GM12878 (cell line): ENCODE results near the gene CORO7. TPM values are rescaled to one million over a fixed set of nuclear protein-coding genes. Genes with fewer than 3 reads are reported as not detected.

Experiments
- ATAC-seq: fragments of 200-7000 bp; cut with Tn5 transposase; 3 replicates; pipeline ENCODE4 v1.9.1; 2020; ENCODE audit warnings: mild to moderate bottlenecking, moderate library complexity
- BruUV-seq: library from RNA; stranded (reverse); fragments of 400-500 nt; replicated peaks from 2 replicates; lab custom pipeline; 2021; lab: Mats Ljungman, UMichigan
- CTCF ChIA-PET: fragments of 300-600 bp; sonication (Branson Sonifier 250); formaldehyde crosslinking; extraction: SDS; loops from one replicate; lab custom pipeline; 2021; ENCODE audit warnings: inconsistent platforms; lab: Yijun Ruan, JAX
- POLR2A ChIA-PET: fragments of 350-600 bp; formaldehyde crosslinking; extraction: SDS; loops from one replicate; lab custom pipeline; 2021; ENCODE audit warnings: inconsistent platforms; lab: Charles Lee
- RAD21 ChIA-PET: fragments of 300-600 bp; sonication (Branson Sonifier 250); formaldehyde crosslinking; loops from one replicate; lab custom pipeline; 2023; ENCODE audit warnings: antibody characterized with exemption; ENCODE audit not compliant: unreplicated experiment; lab: Charles Lee
- SMC1A ChIA-PET: fragments of 300-600 bp; sonication (Branson Sonifier 250); formaldehyde crosslinking; loops from one replicate; lab custom pipeline; 2023; ENCODE audit not compliant: unreplicated experiment, uncharacterized antibody; lab: Charles Lee
- DNase-seq: peaks from one replicate; pipeline ENCODE4 v3.0.0-alpha.2; 2011; ENCODE audit warnings: low read depth, low spot score
- FAIRE-seq: peaks from 3 replicates; lab custom pipeline; 2011; peaks lifted over from hg19 to GRCh38; lab: Jason Lieb, UNC
- H2AFZ ChIP-seq: 2 replicates; pipeline ENCODE4 v1.6.0; 2011; ENCODE audit warnings: low read depth, low read length, control low read depth; ENCODE audit not compliant: control insufficient read depth
- H3K27ac ChIP-seq: 2 replicates; pipeline ENCODE4 v1.5.1; 2011; ENCODE audit warnings: control low read depth; ENCODE audit not compliant: control insufficient read depth, insufficient read depth
- H3K27me3 ChIP-seq, 2 experiments: replicated peaks in 1 of 2; 2 replicates each; pipeline versions ENCODE4 v1.6.0 to v1.6.1; 2011; ENCODE audit warnings: low read length in 1 of 2; ENCODE audit not compliant: control insufficient read depth in 2 of 2, insufficient read depth in 2 of 2
- H3K36me3 ChIP-seq, 2 experiments: 2 replicates each; pipeline ENCODE4 v1.5.1; 2011; ENCODE audit warnings: low read length in 1 of 2; ENCODE audit not compliant: control insufficient read depth in 2 of 2, insufficient read depth in 2 of 2
- H3K4me1 ChIP-seq: 2 replicates; pipeline ENCODE4 v1.6.1; 2011; ENCODE audit warnings: mild to moderate bottlenecking, low read length, moderate library complexity, mixed read lengths; ENCODE audit not compliant: control insufficient read depth, insufficient read depth
- H3K4me2 ChIP-seq: 2 replicates; pipeline ENCODE4 v1.6.0; 2011; ENCODE audit warnings: control low read depth; ENCODE audit not compliant: control insufficient read depth, insufficient read depth
- H3K4me3 ChIP-seq: fragments of 200-600 bp; sonication (generic); 2 replicates; pipeline ENCODE4 v1.5.1; 2016
- H3K79me2 ChIP-seq: 2 replicates; pipeline ENCODE4 v1.6.0; 2011; ENCODE audit warnings: low read length; ENCODE audit not compliant: control insufficient read depth, insufficient read depth
- H3K9ac ChIP-seq: 2 replicates; pipeline ENCODE4 v1.8.0; 2011; ENCODE audit warnings: low read length, control low read depth, mixed read lengths; ENCODE audit not compliant: control insufficient read depth, insufficient read depth
- H3K9me3 ChIP-seq: replicated peaks from 3 replicates; pipeline ENCODE4 v1.5.1; 2011; ENCODE audit warnings: mild to moderate bottlenecking, low read length; ENCODE audit not compliant: control insufficient read depth, insufficient read depth
- H4K20me1 ChIP-seq: 2 replicates; pipeline ENCODE4 v1.6.0; 2011; ENCODE audit not compliant: control insufficient read depth, insufficient read depth
- CEBPZ ChIP-seq: fragments of 150-350 bp; IDR thresholded peaks from 2 replicates; pipeline ENCODE4 v1.6.1; 2016; ENCODE audit warnings: low read depth, low read length
- HDGF ChIP-seq: fragments of 450-650 bp; IDR thresholded peaks from 2 replicates; pipeline ENCODE4 v1.6.1; 2016; ENCODE audit warnings: antibody characterized with exemption
- LARP7 ChIP-seq: fragments of 450-650 bp; IDR thresholded peaks from 2 replicates; pipeline ENCODE4 v1.6.1; 2017; ENCODE audit warnings: mild to moderate bottlenecking
- MEF2B ChIP-seq: fragments of 450-650 bp; IDR thresholded peaks from 2 replicates; pipeline ENCODE4 v1.6.1; 2018; ENCODE audit warnings: mild to moderate bottlenecking, moderate library complexity; ENCODE audit not compliant: partially characterized antibody, poor library complexity, severe bottlenecking
- NBN ChIP-seq: fragments of 450-650 bp; IDR thresholded peaks from 2 replicates; pipeline ENCODE4 v1.6.1; 2016
- PRDM15 ChIP-seq: fragments of 450-650 bp; formaldehyde crosslinking; IDR thresholded peaks from 2 replicates; pipeline ENCODE4 v1.4.0; 2020; ENCODE audit warnings: mild to moderate bottlenecking, moderate library complexity
- WRNIP1 ChIP-seq: IDR thresholded peaks from 2 replicates; pipeline ENCODE4 v1.6.1; 2011; ENCODE audit warnings: low read depth, low read length, improper control_type of control experiment, borderline replicate concordance
- ZBTB4 ChIP-seq: fragments of 450-650 bp; formaldehyde crosslinking; IDR thresholded peaks from 2 replicates; pipeline ENCODE4 v1.4.0; 2022; ENCODE audit warnings: mild to moderate bottlenecking, moderate library complexity
- WGBS: methylation state at CpG from one replicate; pipeline ENCODE4 v1.1.6; 2016; ENCODE audit warnings: low lambda C conversion rate; ENCODE audit not compliant: insufficient replicate concordance, insufficient coverage; ENCODE audit errors: missing lambda C conversion rate; 5-methylcytosine and 5-hydroxymethylcytosine counted together
- in situ Hi-C: fragments of 300-500 bp; cut with MboI; formaldehyde crosslinking; loops from 9 replicates; pipeline ENCODE4 v1.14.3; 2018; ENCODE audit warnings: mixed read lengths
- intact Hi-C: fragments of 100-400 bp; cut with micrococcal nuclease; formaldehyde crosslinking; loops from one replicate; pipeline ENCODE4 v1.14.2; 2022; ENCODE audit not compliant: unreplicated experiment
- polyA plus RNA-seq, 11 experiments: library from polyadenylated mRNA; depleted of rRNA in 4 of 11; unstranded in 6 of 11; stranded (reverse) in 5 of 11; fragments of >200 nt; fragmentation: Nextera tagmentation in 4 of 11; fragmentation: Illumina TruSeq in 1 of 11; extraction: Ambion mirVana in 4 of 11; extraction: Trizol in 1 of 11; gene quantifications; 1 replicate in 1 of 11; 2 replicates in 10 of 11; pipeline versions ENCODE4 v1.2.1 to v1.2.3, GENCODE V29; 2011 to 2016; ENCODE audit warnings: inconsistent platforms in 2 of 11, missing spikeins in 2 of 11, low read depth in 1 of 11
- total RNA-seq, 4 experiments: library from RNA; depleted of rRNA in 3 of 4; stranded (reverse); fragments of >200 nt in 3 of 4; fragmentation: Illumina TruSeq in 1 of 4; extraction: Trizol in 1 of 4; gene quantifications; 2 replicates each; pipeline versions ENCODE4 v1.2.1 to v1.2.3, GENCODE V29; 2013 to 2021

Gene CORO7
- total and polyA plus RNA-seq, 10 of the 15 experiments (the other 5 are each of a cell fraction or from before 2014, with no cell fraction given): 0.64 to 89.2 (median 43.7) TPM

- TF ChIP-seq MEF2B (peak; percentile 82), LARP7 (no peak), NBN (0 out of 2 replicates have a peak, but pooled peaks have one; percentile 16)
These were observed 106.5 kb downstream of the CORO7 start (continued) for GRCh38 chr16:4309833-4310266.

GRCh38 chr16:4309102-4309832, 107.1 kb downstream of the CORO7 start:
- ChIA-PET POLR2A (interaction anchor here (0.6 to 4.4 kb wide), 5 partner anchors 8 to 430 kb away, joined by 3 to 17 read pairs (median 4); partner anchors contain the start of gene GLIS2), CTCF (interaction anchor here (0.8 to 7.8 kb wide), 16 partner anchors 9 to 173 kb away, joined by 3 to 140 read pairs (median 4); partner anchors contain the start of gene CORO7), SMC1A (interaction anchor here (0.7 to 7.6 kb wide), 5 partner anchors 16 to 96 kb away, joined by 3 to 62 read pairs (median 6); no protein-coding TSS in a partner anchor), RAD21 (interaction anchor here (1.2 to 7.0 kb wide), 3 partner anchors 19 to 23 kb away, joined by 5 to 68 read pairs (median 7); no protein-coding TSS in a partner anchor)
- H2AFZ ChIP-seq: no peak overlapping the region
- H3K27ac ChIP-seq: no peak overlapping the region
- peak; percentile 1; the same call in 2 of the 3 replicates for ATAC-seq
- H3K27me3 ChIP-seq: peaks cover 0 to 3% of the 10 kb centered on the region in 2 experiments; a peak in 1 of 4 replicates
- H3K4me1 ChIP-seq: peaks cover 16% of the 10 kb centered on the region
- FAIRE-seq: no peak
- H4K20me1 ChIP-seq: no peaks in the 10 kb centered on the region
- in situ Hi-C loops: no loop called here
- peaks cover 24% of the 10 kb centered on the region for H3K79me2 ChIP-seq
- no peak overlapping the region for H3K4me3 ChIP-seq
- H3K4me2 ChIP-seq: no peak overlapping the region
- intact Hi-C loops: loop anchor here (2.0 to 5.0 kb wide), 4 partner anchors 22 to 648 kb away; partner anchors contain the start of genes SEC14L5 and TFAP4
- no peaks in the 10 kb centered on the region for H3K9me3 ChIP-seq
- H3K36me3 ChIP-seq: peaks cover 2 to 3% of the 10 kb centered on the region in 2 experiments; a peak in 2 of 4 replicates
- no TSS peak for BruUV-seq
- no peak for DNase-seq
- 67% methylated on average over 14 of the region's 14 CpGs for WGBS
- H3K9ac ChIP-seq: no peak overlapping the region
- no peak for TF ChIP-seq WRNIP1
- no peak for TF ChIP-seq CEBPZ
- no peak for TF ChIP-seq HDGF
- no peak for TF ChIP-seq PRDM15 (CRISPR knock-in tag)
- no peak for TF ChIP-seq ZBTB4
